UCSD-AML1 (cell line): ENCODE measurements around the gene BLVRA.

Experiments
- DNase-seq: peaks from one replicate; lab custom pipeline; 2025; ENCODE audit not compliant: unreplicated experiment; lab: John Stamatoyannopoulos, UW

The BLVRA gene

DNA sequence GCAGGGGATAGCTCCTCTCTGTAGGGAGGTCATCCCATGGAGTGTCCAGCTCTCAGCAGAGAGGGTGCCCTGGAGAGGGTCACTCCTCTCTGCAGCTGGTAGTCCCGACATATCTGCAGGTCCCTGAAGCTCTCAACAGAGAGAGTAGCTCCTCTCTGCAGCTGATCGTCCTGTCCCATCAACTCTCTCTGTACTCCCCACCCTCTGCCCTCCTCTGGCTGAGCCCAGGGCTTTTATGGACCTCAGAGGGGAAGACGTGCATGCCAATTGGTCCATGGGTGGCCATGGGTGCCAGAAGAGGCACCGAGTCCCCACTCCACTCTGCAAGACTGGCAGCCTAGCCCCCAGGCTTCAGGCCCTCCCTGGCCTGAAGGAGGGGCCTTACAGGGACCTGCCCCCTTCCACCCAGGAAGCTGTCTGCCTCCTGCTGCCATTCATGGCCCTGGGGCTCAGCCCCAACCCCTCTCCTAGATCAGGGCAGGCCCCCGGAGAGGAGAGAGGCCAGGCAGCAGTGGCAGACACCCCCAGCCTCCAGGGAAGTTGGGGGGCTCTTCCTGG is 9.0 kb upstream of the BLVRA start:
- DNase-seq, result no peak

- no peak for DNase-seq
These were observed 8.2 kb upstream of the BLVRA start for GRCh38 chr7:43750016-43750887.

DNA sequence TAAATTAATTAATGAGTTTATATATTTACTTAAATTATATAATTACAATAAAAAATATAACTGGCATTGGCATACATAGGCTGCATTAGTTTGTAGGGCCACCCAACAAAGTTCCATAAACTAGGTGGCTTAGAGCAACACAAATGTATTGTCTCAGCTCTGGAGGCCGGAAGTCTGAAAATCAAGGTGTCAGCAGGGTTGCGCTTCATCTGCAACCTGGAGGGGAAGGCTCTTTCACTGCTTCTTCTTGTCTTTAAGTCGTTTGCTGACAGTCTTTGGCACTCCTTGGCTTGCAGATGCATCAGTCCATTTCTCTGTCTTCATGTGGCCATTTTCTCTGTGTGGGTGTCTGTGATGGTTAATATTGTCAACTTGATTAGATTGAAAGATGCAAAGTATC is 6.1 kb upstream of the BLVRA start:
- no peak for DNase-seq

- no peak for DNase-seq
These were observed 5.1 kb upstream of the BLVRA start for GRCh38 chr7:43753271-43753810.

DNA sequence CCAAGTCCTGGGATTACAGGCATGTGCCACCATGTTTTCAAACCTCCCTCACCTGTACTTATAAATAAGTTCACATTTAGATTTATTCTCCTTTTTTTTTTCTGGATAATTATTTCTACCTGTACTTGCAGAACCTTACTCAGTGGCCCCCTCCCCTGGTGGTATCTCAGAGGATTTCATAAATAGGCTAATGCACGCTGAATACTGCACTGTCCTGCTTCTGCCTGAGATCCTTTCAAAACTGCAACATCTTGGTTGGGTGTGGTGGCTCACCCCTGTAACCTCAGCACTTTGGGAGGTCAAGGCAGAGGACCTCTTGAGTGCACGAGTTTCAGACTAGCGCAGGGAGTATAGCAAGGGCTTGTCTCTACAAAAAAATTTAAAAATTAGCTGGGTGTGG is 4.6 kb upstream of the BLVRA start:
- no peak for DNase-seq

DNA sequence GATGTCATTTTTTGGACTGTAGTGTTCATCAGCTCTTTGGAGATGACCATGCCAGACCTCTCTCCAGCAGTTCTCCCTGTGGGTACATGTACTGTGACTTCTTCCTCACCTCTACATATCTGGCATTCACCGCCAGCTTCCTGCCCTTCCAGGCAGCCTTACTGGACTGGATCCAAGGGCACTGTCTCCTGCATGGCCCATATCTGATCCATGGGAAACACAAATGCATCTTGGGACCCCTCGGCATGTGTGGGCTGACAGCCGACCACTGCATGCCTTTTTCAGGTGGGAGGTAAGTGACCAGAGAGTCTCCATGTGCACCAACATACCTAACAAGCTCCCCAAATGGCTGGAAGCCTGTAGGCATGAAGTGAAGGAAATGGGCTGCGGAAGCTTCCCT is 3.9 kb upstream of the BLVRA start:
- DNase-seq, result no peak

DNA sequence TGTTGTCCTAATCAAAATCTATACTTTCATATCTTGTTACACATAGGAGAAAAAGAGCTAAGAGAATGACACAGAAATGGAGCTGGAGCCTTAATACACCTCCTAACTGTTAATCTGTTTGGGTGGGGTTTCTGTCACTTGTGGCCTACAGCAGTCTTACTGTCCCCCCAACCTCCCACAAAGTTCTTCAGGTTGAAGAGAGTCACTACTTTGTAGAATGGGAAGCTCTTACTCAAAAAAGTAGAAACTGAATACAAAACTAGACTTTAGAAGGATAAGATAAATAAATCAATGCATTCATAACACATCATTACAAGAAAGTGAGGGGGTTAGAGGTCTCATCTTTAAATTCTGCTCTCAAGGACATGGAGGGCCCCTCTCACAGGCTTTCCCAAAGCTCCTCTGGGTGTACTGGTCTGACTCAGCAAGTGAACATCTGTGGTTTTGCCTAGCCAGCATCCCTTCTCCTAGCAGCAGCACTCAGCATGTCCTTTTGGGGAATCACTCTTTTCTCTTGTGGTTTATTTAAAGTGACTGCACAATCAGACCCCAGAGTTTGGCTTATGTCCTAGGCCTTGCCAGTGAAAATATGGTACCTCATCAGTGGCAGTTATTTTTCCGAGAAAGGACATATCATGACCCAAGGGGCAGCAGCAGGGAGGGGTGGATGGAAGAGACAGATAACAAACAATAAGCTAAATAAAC is 2.0 kb upstream of the BLVRA start:
- no peak for DNase-seq

DNA sequence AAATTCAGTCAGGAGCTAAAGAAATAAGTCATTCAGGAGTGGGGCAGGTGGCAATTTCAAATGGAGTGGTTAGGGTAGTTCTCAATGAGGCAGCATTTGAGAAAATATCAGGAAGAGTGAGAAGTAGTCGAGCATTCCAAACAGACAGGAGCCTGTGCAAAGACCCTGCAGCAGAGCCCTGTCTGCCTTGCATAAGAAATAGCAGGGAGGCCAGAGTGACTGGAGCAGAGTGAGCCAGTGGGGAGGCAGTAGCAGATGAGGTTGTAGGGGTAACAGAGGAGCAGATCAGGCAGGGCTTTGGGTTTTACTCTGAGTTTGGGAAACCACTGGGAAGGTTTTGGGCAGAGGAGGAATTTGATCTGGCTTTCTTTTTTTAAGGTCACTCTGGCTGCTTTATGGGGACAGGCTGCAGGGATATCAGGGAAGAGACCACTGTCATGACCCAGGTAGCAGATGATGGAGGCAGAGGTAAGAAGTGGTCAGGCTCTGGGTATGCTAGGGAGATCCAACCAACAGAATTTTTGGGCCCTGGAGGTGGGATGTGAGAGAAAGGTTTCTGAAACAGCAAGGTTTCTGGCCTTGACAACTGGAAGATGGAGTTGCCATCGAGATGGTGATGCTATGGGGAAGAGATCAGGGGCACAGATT is 1.3 kb upstream of the BLVRA start:
- DNase-seq, result no peak

DNA sequence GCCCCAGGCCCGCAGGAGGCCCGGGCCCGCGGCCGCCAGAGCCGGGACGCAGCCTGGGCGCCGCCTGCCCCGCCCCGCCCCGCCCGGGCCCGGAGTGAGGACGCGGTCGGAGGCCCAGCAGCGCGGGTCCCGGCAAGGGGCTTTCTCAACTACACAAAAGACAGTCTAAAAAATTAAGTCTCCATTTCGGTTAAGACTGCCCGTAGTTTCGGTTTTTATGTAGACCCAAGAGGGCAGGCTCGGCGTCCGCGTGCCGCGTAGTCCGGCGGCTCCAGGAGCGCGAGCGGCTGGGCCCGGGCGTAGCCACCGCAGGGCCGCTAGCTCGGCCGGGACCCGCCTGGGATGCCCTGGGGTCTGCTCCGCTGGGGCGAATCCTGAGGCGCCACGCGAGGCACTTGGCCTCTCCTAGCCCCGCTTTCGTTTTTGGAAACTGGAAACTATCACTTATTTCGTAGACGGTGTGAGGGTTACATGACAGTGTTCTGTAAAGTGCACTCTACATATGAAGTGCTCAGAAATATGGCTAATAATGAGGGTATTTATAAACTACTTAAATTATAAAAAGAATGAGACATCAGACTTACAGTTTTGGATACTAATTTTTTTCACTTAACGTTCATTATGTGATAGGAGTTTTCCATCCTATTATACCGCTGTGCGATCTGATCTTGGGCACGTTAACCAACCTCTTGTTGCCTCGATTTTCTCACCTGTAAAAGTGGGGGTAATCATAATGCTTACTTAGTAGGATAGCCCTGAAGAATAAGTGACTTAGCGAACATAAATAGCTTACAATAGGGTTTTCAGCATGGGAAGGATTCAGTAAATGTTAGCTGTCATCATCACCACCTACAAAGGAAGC is 573 bp downstream of the BLVRA start:
- DNase-seq, result peak; percentile 19

DNA sequence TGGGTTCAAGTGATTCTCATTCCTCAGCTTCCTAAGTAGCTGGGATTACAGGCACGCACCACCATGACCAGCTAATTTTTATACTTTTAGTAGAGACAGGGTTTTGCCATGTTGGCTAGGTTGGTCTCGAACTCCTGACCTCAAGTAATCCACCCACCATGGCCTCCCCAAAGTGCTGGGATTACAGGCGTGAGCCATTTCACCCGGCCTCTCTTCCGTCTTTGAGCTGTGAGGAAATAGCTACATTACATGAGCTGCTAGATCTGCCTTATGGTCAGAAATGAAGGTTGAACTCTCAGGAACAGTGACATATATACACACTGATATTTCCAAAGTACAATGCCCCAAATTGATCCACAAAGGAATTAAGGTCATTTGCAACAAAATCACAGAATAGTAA is 2.4 kb downstream of the BLVRA start:
- DNase-seq, result no peak

DNA sequence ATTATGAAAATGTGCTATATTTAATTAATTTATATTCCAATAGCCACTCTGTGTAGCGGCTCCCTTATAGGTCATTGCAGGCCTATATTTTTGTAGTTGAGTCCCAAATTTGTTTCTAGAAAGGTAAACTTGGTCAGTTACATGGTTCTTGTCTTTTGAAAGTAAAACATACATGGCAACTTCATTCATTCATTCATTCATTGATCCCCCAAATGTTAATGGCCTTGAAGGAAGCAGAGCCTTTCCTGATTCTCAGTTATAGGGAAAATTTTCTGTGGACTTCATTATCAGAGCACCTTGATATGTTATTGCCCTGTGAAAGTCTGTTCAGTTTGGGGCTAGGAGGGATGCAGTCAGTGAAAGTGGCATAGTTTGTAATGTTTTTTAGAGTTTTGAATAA is 2.9 kb downstream of the BLVRA start:
- no peak for DNase-seq

DNA sequence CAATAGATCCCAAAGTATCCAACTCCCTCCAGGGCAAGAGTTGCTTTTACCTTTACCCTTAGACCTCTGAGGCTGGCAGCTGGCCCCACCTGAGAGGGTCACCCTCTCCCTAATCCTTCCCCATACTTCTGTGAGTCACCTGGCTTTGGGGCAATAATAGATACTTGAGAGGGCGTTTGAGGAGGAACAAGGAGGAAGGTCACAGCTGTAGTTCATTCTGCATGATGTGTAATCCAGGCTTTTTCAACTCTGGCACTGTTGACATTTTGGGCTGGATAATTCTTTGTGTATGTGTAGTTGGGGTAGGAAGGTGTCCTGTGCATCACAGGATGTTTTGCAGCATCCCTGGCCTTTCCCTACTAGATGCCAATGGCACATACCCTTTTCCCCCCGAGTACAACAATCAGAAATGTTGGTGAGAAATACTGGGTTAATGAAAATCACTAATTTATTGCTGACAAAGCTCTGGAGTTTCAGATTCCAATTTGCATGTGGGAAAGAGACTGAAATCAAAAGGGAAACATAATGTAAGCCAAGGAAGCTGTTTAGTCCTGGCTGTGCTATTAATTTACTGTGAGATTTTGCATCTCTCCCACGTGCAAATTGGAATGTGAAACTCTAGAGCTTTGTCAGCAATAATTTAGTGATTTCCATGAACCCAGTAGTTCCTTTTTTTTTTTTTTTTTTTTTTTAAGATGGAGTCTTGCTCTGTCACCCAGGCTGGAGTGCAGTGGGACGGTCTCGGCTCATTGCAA is 3.6 kb downstream of the BLVRA start:
- DNase-seq, result no peak

GRCh38 chr7:43763183-43763582 is 4.7 kb downstream of the BLVRA start:
- DNase-seq, result no peak

- DNase-seq, result no peak
These were observed 5.7 kb downstream of the BLVRA start for GRCh38 chr7:43764039-43764761.

- no peak for DNase-seq
These were observed 6.5 kb downstream of the BLVRA start for GRCh38 chr7:43764807-43765491.

DNA sequence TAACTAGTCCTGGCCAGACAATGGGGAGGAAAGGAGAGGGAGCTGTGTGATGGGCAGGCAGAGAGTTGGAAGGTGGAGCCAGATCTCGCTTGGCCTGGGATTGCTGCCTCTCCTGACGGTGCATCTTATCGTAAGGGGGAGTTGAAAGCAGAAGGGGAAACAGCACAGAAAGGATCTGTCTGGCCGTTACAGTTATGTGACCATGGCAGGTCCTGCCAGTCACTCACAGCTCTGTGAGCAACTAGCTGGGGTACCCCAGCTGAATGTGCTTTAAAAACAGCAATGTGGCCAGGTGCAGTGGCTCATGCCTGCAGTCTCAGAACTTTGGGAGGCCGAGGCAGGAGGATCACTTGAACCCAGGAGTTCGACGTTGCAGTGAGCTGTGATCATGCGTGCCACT is 8.1 kb downstream of the BLVRA start:
- DNase-seq, result no peak

DNA sequence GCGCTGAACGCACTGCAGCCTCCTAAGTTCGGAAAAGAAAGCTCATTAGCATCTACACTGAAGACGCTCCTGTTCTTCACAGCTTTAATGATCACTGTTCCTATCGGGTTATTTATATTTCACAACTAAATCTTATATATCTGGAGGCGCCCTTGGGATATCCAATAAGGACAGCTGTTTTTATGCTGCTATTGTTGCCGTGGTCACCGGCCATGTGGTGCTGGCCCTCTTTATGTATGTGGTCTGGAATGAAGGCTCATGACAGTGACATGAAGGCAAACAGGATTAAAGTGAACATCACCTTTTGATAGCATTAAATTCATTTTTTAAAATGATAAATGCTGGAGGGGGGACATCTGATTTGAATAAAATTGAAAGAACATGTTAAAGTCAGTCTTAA is 8.8 kb downstream of the BLVRA start:
- no peak for DNase-seq

DNA sequence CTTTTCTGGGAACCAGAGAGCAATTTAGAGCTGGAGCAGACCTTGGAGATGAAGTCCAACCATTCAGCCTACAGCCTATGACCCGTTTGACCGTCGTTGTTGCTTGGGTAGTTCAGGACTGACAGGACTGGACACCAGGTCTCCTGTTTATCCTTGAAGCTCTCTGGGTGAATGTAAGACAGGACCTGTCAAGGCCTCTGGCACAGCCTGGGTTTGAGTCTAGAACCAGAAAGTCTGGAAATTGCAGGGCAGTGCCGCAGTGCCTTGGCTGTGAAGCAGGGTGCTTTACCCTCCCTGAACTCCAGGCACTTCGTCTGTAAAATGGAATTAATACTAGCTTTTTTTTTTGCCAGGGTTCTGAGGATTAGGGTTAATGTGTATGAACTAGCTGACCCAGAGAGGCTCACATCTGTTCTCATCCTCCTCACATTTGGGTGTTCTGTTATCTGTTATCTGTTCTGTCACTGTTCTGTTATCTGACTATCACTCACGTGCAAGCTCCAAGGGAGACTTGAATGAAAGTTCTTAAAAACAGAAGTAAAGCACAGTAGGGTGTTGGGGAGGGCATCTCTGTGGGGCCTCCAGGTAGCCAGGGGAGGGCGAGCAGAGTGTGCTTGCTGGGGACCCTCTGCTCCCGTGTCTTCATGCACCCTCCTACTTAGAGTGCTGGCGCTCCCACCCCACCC is 9.9 kb downstream of the BLVRA start:
- DNase-seq, result no peak
